HepG2 (cell line): Measurements from ENCODE around the gene SSNA1.

Experiments
- CEBPB ChIP-seq: IDR thresholded peaks from 2 replicates; pipeline ENCODE4 v1.6.1; 2011; ENCODE audit warnings: low read depth, low read length, improper control_type of control experiment, borderline replicate concordance
- PHF20 ChIP-seq: sonication (generic); formaldehyde crosslinking; IDR thresholded peaks from 2 replicates; pipeline ENCODE4 v1.5.0; 2020; ENCODE audit warnings: mild to moderate bottlenecking, missing genetic modification reagents
- TEAD3 ChIP-seq: optimal IDR thresholded peaks from 2 replicates; pipeline ENCODE3; 2016; ENCODE audit warnings: borderline replicate concordance
- ZFP41 ChIP-seq: sonication (generic); formaldehyde crosslinking; IDR thresholded peaks from 2 replicates; pipeline ENCODE4 v1.4.0; 2020; ENCODE audit warnings: mild to moderate bottlenecking, missing genetic modification reagents, borderline replicate concordance
- ZNF224 ChIP-seq: sonication (generic); formaldehyde crosslinking; IDR thresholded peaks from 2 replicates; pipeline ENCODE4 v1.5.0; 2020; ENCODE audit warnings: mild to moderate bottlenecking, missing genetic modification reagents
- TF ChIP-seq, protein P1 (sequence below): sonication (generic); formaldehyde crosslinking; conservative IDR thresholded peaks from 2 replicates; pipeline ENCODE4 v1.4.0; 2020; ENCODE audit warnings: missing genetic modification reagents
- TF ChIP-seq, protein P2 (sequence below): sonication (generic); formaldehyde crosslinking; IDR thresholded peaks from 2 replicates; pipeline ENCODE4 v1.8.1; 2023; ENCODE audit warnings: missing genetic modification reagents, inconsistent platforms, borderline replicate concordance

DNA sequence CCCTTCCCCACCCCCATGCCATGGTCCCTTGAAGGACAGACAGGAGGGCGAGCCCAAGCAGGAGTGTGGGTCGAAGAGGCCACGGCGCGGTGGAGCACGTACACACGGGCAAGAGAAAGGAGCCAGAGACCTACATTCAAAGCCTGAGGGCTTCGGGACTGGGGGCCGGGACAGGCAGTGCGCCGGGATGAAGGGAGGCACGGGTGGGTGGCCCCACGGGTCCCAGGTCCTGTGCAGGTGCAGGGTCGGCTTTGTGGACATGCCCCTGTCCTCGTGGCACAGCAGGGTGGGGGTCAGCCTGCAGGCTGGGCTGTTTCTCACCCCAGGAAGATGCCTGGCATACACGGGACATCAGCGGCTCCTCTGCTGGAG is 28.4 kb upstream of the SSNA1 start:
- TF ChIP-seq, protein P1, sequence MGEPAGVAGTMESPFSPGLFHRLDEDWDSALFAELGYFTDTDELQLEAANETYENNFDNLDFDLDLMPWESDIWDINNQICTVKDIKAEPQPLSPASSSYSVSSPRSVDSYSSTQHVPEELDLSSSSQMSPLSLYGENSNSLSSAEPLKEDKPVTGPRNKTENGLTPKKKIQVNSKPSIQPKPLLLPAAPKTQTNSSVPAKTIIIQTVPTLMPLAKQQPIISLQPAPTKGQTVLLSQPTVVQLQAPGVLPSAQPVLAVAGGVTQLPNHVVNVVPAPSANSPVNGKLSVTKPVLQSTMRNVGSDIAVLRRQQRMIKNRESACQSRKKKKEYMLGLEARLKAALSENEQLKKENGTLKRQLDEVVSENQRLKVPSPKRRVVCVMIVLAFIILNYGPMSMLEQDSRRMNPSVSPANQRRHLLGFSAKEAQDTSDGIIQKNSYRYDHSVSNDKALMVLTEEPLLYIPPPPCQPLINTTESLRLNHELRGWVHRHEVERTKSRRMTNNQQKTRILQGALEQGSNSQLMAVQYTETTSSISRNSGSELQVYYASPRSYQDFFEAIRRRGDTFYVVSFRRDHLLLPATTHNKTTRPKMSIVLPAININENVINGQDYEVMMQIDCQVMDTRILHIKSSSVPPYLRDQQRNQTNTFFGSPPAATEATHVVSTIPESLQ (CRISPR knock-in tag), result no peak
- TF ChIP-seq PHF20 (CRISPR knock-in tag) (no peak), CEBPB (no peak), TEAD3 (CRISPR knock-in tag) (no peak), ZNF224 (CRISPR knock-in tag) (no peak), ZFP41 (CRISPR knock-in tag) (no peak)
- TF ChIP-seq, protein P2, sequence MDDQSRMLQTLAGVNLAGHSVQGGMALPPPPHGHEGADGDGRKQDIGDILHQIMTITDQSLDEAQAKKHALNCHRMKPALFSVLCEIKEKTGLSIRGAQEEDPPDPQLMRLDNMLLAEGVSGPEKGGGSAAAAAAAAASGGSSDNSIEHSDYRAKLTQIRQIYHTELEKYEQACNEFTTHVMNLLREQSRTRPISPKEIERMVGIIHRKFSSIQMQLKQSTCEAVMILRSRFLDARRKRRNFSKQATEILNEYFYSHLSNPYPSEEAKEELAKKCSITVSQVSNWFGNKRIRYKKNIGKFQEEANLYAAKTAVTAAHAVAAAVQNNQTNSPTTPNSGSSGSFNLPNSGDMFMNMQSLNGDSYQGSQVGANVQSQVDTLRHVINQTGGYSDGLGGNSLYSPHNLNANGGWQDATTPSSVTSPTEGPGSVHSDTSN, result no peak
